Smooth muscle cell (in vitro differentiated cells): ENCODE results near the gene QSOX2. TPM values are rescaled to one million over a fixed set of nuclear protein-coding genes. Genes with fewer than 3 reads are reported as not detected.

Source experiments
- DNase-seq: peaks from one replicate; lab custom pipeline; 2025; ENCODE audit not compliant: unreplicated experiment; lab: John Stamatoyannopoulos, UW
- H2AFZ ChIP-seq: fragments of 200-600 bp; sonication (generic); 2 replicates; pipeline ENCODE4 v1.6.0; 2016; ENCODE audit warnings: antibody characterized with exemption, low read depth, mild to moderate bottlenecking
- H3F3A ChIP-seq: fragments of 200-600 bp; sonication (generic); 2 replicates; pipeline ENCODE4 v1.6.0; 2017; ENCODE audit warnings: antibody characterized with exemption, low read depth
- H3K27ac ChIP-seq: fragments of 200-600 bp; sonication (generic); 2 replicates; pipeline ENCODE4 v1.5.1; 2016; ENCODE audit warnings: low read depth, mild to moderate bottlenecking
- H3K27me3 ChIP-seq: fragments of 200-600 bp; sonication (generic); 2 replicates; pipeline ENCODE4 v1.6.1; 2016; ENCODE audit warnings: low read depth, mild to moderate bottlenecking
- H3K36me3 ChIP-seq: fragments of 200-600 bp; sonication (generic); 2 replicates; pipeline ENCODE4 v1.5.1; 2016; ENCODE audit warnings: low read depth
- H3K4me1 ChIP-seq: fragments of 200-600 bp; sonication (generic); 2 replicates; pipeline ENCODE4 v1.5.1; 2016; ENCODE audit warnings: low read depth
- H3K4me2 ChIP-seq: fragments of 200-600 bp; sonication (generic); 2 replicates; pipeline ENCODE4 v1.6.0; 2016; ENCODE audit warnings: mild to moderate bottlenecking
- H3K4me3 ChIP-seq: fragments of 200-600 bp; sonication (generic); 2 replicates; pipeline ENCODE4 v1.5.1; 2016; ENCODE audit warnings: mild to moderate bottlenecking
- H3K79me2 ChIP-seq: fragments of 200-600 bp; sonication (generic); 2 replicates; pipeline ENCODE4 v1.6.0; 2016; ENCODE audit warnings: low read depth, mild to moderate bottlenecking
- H3K9ac ChIP-seq: fragments of 200-600 bp; sonication (generic); 2 replicates; pipeline ENCODE4 v1.6.0; 2016; ENCODE audit warnings: low read depth
- H3K9me3 ChIP-seq: fragments of 200-600 bp; sonication (generic); replicated peaks from 2 replicates; pipeline ENCODE4 v1.5.1; 2016; ENCODE audit warnings: low read depth
- H4K20me1 ChIP-seq: fragments of 200-600 bp; sonication (generic); 2 replicates; pipeline ENCODE4 v1.6.0; 2016; ENCODE audit warnings: low read depth
- CTCF ChIP-seq: fragments of 200-600 bp; sonication (generic); IDR thresholded peaks from 2 replicates; pipeline ENCODE4 v1.5.1; 2017; ENCODE audit warnings: borderline replicate concordance, mild to moderate bottlenecking, antibody characterized with exemption; ENCODE audit not compliant: insufficient read depth, poor library complexity, severe bottlenecking
- WGBS: methylation state at CpG from one replicate; pipeline ENCODE4 v1.1.7; 2016; ENCODE audit warnings: low lambda C conversion rate; 5-methylcytosine and 5-hydroxymethylcytosine counted together
- polyA plus RNA-seq: library from polyadenylated mRNA; unstranded; fragments of >200 nt; fragmentation: Nextera tagmentation; extraction: Ambion mirVana; gene quantifications from 2 replicates; pipeline ENCODE4 v1.2.1, GENCODE V29; 2016
- total RNA-seq: library from RNA; depleted of rRNA; stranded (reverse); fragments of >200 nt; gene quantifications from 2 replicates; pipeline ENCODE4 v1.2.3, GENCODE V29; 2014

QSOX2 gene
- total and polyA plus RNA-seq, 2 experiments from 2014 or later: 1.9 to 8.7 TPM

- Histone ChIP-seq H3K4me3 (no peak overlapping the region), H3K79me2 (no peaks in the 10 kb centered on the region), H3K27me3 (peaks cover 21% of the 10 kb centered on the region), H3K9ac (no peak overlapping the region), H2AFZ (no peak overlapping the region), H3K27ac (no peak overlapping the region), H3K36me3 (no peaks in the 10 kb centered on the region), H4K20me1 (no peaks in the 10 kb centered on the region), H3K9me3 (no peaks in the 10 kb centered on the region), H3K4me2 (no peak overlapping the region), H3K4me1 (no peaks in the 10 kb centered on the region), H3F3A (no peaks in the 10 kb centered on the region)
- TF ChIP-seq CTCF: no peak
- DNase-seq: no peak
- WGBS: 85% methylated on average over 14 of the region's 14 CpGs
Observed at GRCh38 chr9:136186386-136186785, 59.2 kb downstream of the QSOX2 start.

GRCh38 chr9:136185596-136186366 lies 59.8 kb downstream of the QSOX2 start:
- Histone ChIP-seq H3K27ac (no peak overlapping the region), H3K9ac (no peak overlapping the region), H3K9me3 (no peaks in the 10 kb centered on the region), H3K79me2 (no peaks in the 10 kb centered on the region), H3F3A (no peaks in the 10 kb centered on the region), H3K27me3 (peaks cover 15% of the 10 kb centered on the region), H2AFZ (no peak overlapping the region), H3K4me3 (no peak overlapping the region), H3K36me3 (no peaks in the 10 kb centered on the region), H4K20me1 (no peaks in the 10 kb centered on the region), H3K4me2 (no peak overlapping the region), H3K4me1 (no peaks in the 10 kb centered on the region)
- DNase-seq: no peak
- whole genome bisulfite sequencing: 89% methylated on average over 30 of the region's 32 CpGs
- TF ChIP-seq CTCF: no peak

GRCh38 chr9:136185066-136185465 lies 60.5 kb downstream of the QSOX2 start:
- Histone ChIP-seq H2AFZ (no peak overlapping the region), H3K4me2 (no peak overlapping the region), H3K4me3 (no peak overlapping the region), H4K20me1 (no peaks in the 10 kb centered on the region), H3K9ac (no peak overlapping the region), H3K27me3 (peaks cover 9% of the 10 kb centered on the region), H3K79me2 (no peaks in the 10 kb centered on the region), H3F3A (no peaks in the 10 kb centered on the region), H3K9me3 (no peaks in the 10 kb centered on the region), H3K36me3 (no peaks in the 10 kb centered on the region), H3K4me1 (no peaks in the 10 kb centered on the region), H3K27ac (no peak overlapping the region)
- TF ChIP-seq CTCF: no peak
- WGBS: 90% methylated on average over 18 of the region's 19 CpGs
- DNase-seq: no peak
